Esophagus (tissue), 2 donors: Measurements from ENCODE around the gene ACAD8. TPM values are rescaled to one million over a fixed set of nuclear protein-coding genes. Genes with fewer than 3 reads are reported as not detected.
"Not testable (repeated sequence)": the region's sequence is repeated elsewhere in the genome, so short reads cannot be mapped to it uniquely, and the experiment has no call there.

Experiments
- H3K27ac ChIP-seq, 2 donors: one replicate each; pipeline ENCODE4 v1.5.1; 2013; ENCODE audit warnings: low read depth in 2 of 2, mild to moderate bottlenecking in 2 of 2, inconsistent platforms in 1 of 2, low read length in 1 of 2, moderate library complexity in 1 of 2
- H3K27me3 ChIP-seq, 2 donors: one replicate each; pipeline ENCODE4 v1.6.1; 2013; ENCODE audit warnings: low read length in 2 of 2, control low read depth in 1 of 2, mild to moderate bottlenecking in 1 of 2; ENCODE audit not compliant: insufficient read depth in 2 of 2, control insufficient read depth in 1 of 2
- H3K36me3 ChIP-seq, 2 donors: one replicate each; pipeline ENCODE4 v1.6.1; 2013; ENCODE audit warnings: low read length in 1 of 2; ENCODE audit not compliant: control insufficient read depth in 2 of 2, insufficient read depth in 2 of 2
- H3K4me1 ChIP-seq, 2 donors: one replicate each; pipeline ENCODE4 v1.6.1; 2013; ENCODE audit warnings: low read length in 1 of 2; ENCODE audit not compliant: control insufficient read depth in 2 of 2, insufficient read depth in 2 of 2
- H3K4me3 ChIP-seq, 2 donors: one replicate each; pipeline ENCODE4 v1.5.1; 2013; ENCODE audit warnings: low read length in 2 of 2, mild to moderate bottlenecking in 2 of 2, low read depth in 1 of 2, moderate library complexity in 1 of 2
- H3K9me3 ChIP-seq, 2 donors: one replicate each; pipeline ENCODE4 v1.6.1; 2013; ENCODE audit warnings: mild to moderate bottlenecking in 2 of 2, low read depth in 1 of 2, low read length in 1 of 2, moderate library complexity in 1 of 2; ENCODE audit not compliant: control insufficient read depth in 2 of 2, insufficient read depth in 1 of 2
- WGBS, 2 donors: extraction: QIAGEN DNeasy Blood & Tissue Kit; methylation state at CpG; one replicate each; pipeline ENCODE4 v1.1.7; 2013; 5-methylcytosine and 5-hydroxymethylcytosine counted together
- polyA plus RNA-seq, 2 donors: library from polyadenylated mRNA; stranded (reverse); fragments of 200-250 nt; gene quantifications; one replicate each; pipeline ENCODE4 v1.2.3, GENCODE V29; 2013
- donor health status: healthy with polysubstance abuse.
- donor health status: Bipolar disorder and iron deficiency.

ACAD8 gene
- polyA plus RNA-seq, 2 donors: 13.9 to 15.2 TPM

- Histone ChIP-seq H3K36me3 (no peaks in the 10 kb centered on the region), H3K27ac (no peak overlapping the region)
- WGBS, 2 donors: 41 to 51% methylated on average over 18 of the region's 18 CpGs
Measured at GRCh38 chr11:134272381-134273316, 19.3 kb downstream of the ACAD8 start.

DNA sequence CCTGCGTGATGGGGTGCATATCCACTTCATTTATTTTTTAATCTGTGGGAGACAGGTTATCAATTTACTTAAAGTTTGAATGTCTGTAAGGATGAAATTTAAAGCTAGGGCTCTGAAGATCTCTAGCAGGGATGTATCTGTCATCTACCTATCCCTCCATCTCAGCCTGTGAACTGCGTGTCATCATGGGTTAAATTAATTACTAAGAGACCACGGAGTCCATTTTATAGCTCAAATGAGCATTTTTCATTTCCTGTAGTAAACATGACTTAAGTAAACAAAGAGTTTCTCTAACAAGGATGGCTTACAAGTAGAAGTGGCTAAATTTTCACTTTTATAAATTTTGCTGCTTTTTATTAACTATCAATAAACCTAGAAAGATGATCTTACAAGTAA is 19.9 kb downstream of the ACAD8 start:
- no peak overlapping the region for H3K4me3 ChIP-seq
- no peak overlapping the region for H3K27ac ChIP-seq
- peaks cover 6 to 16% of the 10 kb centered on the region in 2 donors for H3K4me1 ChIP-seq
- 41 to 52% methylated on average over 3 of the region's 3 CpGs for WGBS, 2 donors
- H3K36me3 ChIP-seq: no peaks in the 10 kb centered on the region
- peaks cover 6 to 18% of the 10 kb centered on the region in 2 donors for H3K27me3 ChIP-seq
- H3K9me3 ChIP-seq: peaks cover 1 to 2% of the 10 kb centered on the region in 2 donors

More at GRCh38 chr11:134272381-134273316, 19.3 kb downstream of the ACAD8 start:
- Histone ChIP-seq H3K4me3 (no peak overlapping the region), H3K27me3 (peaks cover 6 to 18% of the 10 kb centered on the region in 2 donors), H3K4me1 (peaks cover 6 to 16% of the 10 kb centered on the region in 2 donors), H3K9me3 (no peaks in the 10 kb centered on the region)

DNA sequence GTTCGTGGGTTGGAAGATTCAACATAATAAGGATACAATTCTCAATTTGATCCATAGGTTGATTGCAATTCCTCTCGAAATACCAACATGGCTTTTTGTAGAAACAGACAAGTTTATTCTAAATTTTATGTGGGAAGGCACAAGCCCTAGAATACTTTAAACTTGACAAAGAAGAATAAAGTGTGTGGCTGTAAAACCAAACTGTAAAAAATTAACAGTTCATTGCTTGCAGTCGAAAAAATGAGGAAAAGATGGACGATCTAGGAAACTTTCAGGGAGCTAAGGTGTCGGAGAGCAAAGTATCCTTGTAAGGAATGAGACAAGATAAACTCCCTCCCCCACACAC is 21.8 kb downstream of the ACAD8 start:
- Histone ChIP-seq H3K36me3 (no peaks in the 10 kb centered on the region), H3K27me3 (peaks cover 6 to 18% of the 10 kb centered on the region in 2 donors), H3K9me3 (peaks cover 4% of the 10 kb centered on the region in 2 donors), H3K4me3 (no peak overlapping the region), H3K4me1 (peaks cover 6 to 16% of the 10 kb centered on the region in 2 donors), H3K27ac (no peak overlapping the region)
- WGBS, 2 donors: 22 to 24% methylated on average over 5 of the region's 5 CpGs

DNA sequence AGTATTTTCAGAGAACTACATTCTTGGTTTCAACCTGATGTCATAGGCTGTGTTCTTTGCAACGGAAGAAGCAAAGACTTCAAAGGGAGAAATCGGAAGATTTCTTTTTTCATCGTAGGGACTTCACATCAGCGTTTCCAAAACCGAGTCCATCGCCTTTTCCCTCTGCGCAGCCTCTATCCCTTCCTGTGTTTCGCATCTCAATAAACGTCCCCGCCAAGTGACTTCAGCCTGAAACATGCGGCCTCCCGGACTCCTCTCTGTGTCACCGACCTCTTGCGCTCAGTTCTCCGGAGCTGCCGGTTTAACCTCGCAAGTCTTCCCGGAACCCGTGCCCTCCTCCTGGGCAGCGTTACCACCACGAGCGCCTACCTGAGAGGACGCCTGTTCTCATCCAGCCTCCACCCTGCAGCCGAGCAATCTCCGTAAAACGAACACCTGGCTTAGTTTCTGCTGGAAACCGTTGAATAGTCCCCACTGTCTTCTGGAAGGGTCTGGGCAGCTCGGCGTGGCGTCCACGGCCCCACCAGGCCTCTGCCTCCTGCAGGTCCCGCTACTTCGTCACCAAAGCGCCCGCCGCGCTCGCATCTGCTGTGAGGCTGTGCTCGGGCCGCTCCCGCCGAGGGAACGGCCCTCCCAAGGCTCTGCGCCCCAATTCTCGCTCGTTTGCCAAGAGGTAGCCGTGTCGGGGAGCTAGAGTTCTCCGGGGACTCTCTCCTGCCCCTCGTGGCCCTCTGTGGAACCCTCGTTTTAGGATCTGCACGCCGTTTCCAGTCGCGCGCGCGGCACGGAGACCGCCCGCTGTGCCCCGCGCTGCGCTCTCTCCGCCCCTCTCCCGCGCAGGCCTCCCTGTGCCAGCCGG is 22.4 kb downstream of the ACAD8 start, which contains the start of gene GLB1L3:
TSS of gene GLB1L3 (plus strand) at position 846 of the 862 bp plus-strand sequence. CDS start 362 bp downstream, outside the sequence.
- H3K27me3 ChIP-seq: peaks cover 6 to 18% of the 10 kb centered on the region in 2 donors
- no peak within 1 kb of the TSS for H3K27ac ChIP-seq
- H3K36me3 ChIP-seq: no peaks in the 10 kb centered on the region
- 2% methylated on average over 68 of the region's 68 CpGs for WGBS, 2 donors
- H3K4me1 ChIP-seq: peaks cover 6 to 16% of the 10 kb centered on the region in 2 donors
- peak within 1 kb of the TSS; percentile 32 to 44 for H3K4me3 ChIP-seq
- H3K9me3 ChIP-seq: peaks cover 4% of the 10 kb centered on the region in 2 donors

DNA sequence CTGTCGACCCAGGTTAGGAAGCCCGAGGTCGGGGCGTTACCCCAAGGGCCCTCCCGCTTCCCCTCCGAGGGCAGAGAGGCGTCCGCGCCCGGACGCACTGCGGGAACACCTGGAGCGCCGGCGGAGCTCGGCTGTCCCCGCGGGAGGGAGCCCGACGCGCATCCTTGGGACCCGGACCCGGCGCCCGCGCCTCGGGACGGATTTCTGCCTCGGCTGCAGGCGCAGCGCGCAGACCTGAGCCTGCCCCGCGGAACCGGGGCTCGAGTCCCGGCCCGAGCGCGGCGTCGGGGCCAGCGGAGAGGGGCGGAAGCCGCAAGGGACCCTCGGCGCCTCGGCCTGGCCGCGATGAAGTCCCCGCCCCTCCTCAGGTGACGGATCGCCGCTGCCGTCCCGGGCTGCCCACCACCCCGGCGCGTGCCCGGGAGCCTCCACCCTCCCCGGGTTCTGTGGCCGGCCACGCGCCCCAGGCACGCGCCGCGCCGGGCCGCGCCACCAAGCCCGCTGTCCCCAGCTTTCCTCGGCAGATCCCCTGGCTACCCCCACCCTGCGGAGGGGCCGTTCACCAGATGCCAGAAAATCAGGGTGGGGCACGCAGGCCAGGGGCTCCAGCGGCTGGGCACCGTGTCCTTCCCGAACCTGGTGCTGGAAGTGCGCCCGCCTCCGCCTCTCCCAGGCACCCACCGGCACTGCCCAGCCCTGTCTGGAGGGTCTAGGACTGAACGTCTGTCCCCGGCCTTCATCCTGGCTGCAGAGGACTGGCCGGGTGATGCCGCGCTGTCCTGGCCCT is 23.2 kb downstream of the ACAD8 start:
- Histone ChIP-seq H3K4me3 (peak overlapping the region; percentile 32 to 44), H3K9me3 (peaks cover 4% of the 10 kb centered on the region in 2 donors), H3K36me3 (no peaks in the 10 kb centered on the region), H3K27ac (no peak overlapping the region), H3K4me1 (peaks cover 6 to 16% of the 10 kb centered on the region in 2 donors), H3K27me3 (peaks cover 6 to 18% of the 10 kb centered on the region in 2 donors)
- 1 to 2% methylated on average over 69 to 88 of the region's 88 CpGs for WGBS, 2 donors

DNA sequence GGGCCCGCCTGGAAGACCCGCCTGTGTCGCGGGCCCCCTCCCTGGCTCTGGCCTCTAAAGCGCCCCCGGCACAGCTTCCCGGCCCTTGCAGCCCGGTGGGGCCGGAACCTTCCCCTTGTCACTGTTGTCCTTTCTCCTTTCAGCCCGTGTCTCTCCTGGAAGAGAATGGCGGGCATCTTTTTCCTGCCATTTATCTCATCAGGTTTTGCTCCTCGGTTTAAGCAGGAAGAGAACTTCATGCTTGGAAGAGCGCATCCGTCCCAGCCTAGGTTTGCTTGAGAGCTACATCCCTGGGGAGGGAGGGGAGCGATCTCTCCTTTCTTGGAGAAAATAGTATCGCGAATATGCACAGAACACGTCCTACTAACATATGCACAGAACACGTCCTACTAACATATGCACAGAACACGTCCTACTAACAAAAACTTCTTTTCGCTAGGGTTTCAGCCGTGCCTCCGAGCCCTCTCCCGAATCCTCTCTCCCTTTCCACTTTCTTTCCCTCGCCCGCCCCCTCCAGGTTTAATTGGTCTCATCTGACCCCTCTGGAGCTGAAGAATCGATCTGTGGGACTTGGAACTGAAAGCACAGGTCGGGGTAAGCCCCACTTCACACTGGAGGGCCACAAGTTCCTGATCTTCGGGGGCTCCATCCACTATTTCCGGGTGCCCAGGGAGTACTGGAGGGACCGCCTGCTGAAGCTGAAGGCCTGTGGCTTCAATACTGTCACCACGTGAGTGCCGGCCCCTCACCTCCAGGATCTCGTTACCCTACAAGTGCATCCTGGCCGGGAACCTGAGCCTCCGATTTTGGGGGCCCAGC is 24.0 kb downstream of the ACAD8 start:
- Histone ChIP-seq H3K27ac (no peak overlapping the region), H3K27me3 (peaks cover 6 to 18% of the 10 kb centered on the region in 2 donors), H3K4me3 (peak overlapping the region; percentile 32 to 44), H3K9me3 (peaks cover 4% of the 10 kb centered on the region in 2 donors), H3K4me1 (peaks cover 6 to 16% of the 10 kb centered on the region in 2 donors), H3K36me3 (no peaks in the 10 kb centered on the region)
- 31 to 38% methylated on average over 36 of the region's 36 CpGs for WGBS, 2 donors

- Histone ChIP-seq H3K36me3 (no peaks in the 10 kb centered on the region), H3K27ac (no peak overlapping the region), H3K27me3 (peaks cover 6 to 18% of the 10 kb centered on the region in 2 donors), H3K4me3 (no peak overlapping the region), H3K9me3 (peaks cover 4% of the 10 kb centered on the region in 2 donors), H3K4me1 (peaks cover 6 to 20% of the 10 kb centered on the region in 2 donors)
- WGBS, 2 donors: 92 to 97% methylated on average over 4 of the region's 4 CpGs
Measured at GRCh38 chr11:134278356-134278755, 25.0 kb downstream of the ACAD8 start.

- 75 to 87% methylated on average over 6 to 15 of the region's 17 CpGs for WGBS, 2 donors
- H3K36me3 ChIP-seq, H3K4me1 ChIP-seq, H3K4me3 ChIP-seq, H3K9me3 ChIP-seq, H3K27me3 ChIP-seq, H3K27ac ChIP-seq: not testable (repeated sequence)
Measured at GRCh38 chr11:134281635-134282034, 28.3 kb downstream of the ACAD8 start.
